K562 (cell line): Measurements from ENCODE around the gene SUDS3. TPM values are rescaled to one million over a fixed set of nuclear protein-coding genes. Genes with fewer than 3 reads are reported as not detected.
A peak's percentile ranks its signal among the peaks of the same experiment; 100 is the strongest.

ENCODE experiments used
- ARNT ChIP-seq, 2 experiments: fragments of 450-650 bp; IDR thresholded peaks; 2 replicates each; pipeline ENCODE4 v1.6.1; 2016; ENCODE audit warnings: mild to moderate bottlenecking in 1 of 2
- BDP1 ChIP-seq: IDR thresholded peaks from 3 replicates; pipeline ENCODE4 v1.6.1; 2011; ENCODE audit not compliant: insufficient read length, insufficient read depth
- EGR1 ChIP-seq: fragments of 450-650 bp; conservative IDR thresholded peaks from 2 replicates; pipeline ENCODE4 v1.6.1; 2017; ENCODE audit warnings: mild to moderate bottlenecking
- IRF2 ChIP-seq: sonication (generic); formaldehyde crosslinking; IDR thresholded peaks from 2 replicates; pipeline ENCODE4 v1.8.1; 2022; ENCODE audit warnings: mild to moderate bottlenecking, missing genetic modification reagents
- MAZ ChIP-seq, 2 experiments: fragments of 450-650 bp in 1 of 2; sonication (generic) in 1 of 2; formaldehyde crosslinking; IDR thresholded peaks in 1 of 2; conservative IDR thresholded peaks in 1 of 2; 2 replicates each; pipeline versions ENCODE4 v1.4.0 to v1.5.0; 2020; ENCODE audit warnings: mild to moderate bottlenecking in 1 of 2, missing genetic modification reagents in 1 of 2
- NCOA1 ChIP-seq: fragments of 450-650 bp; IDR thresholded peaks from 2 replicates; pipeline ENCODE4 v1.6.1; 2016; ENCODE audit warnings: low read depth
- SMARCA4 ChIP-seq: fragments of 450-650 bp; IDR thresholded peaks from 2 replicates; pipeline ENCODE4 v1.6.1; 2016
- ZBTB40 ChIP-seq, 2 experiments: fragments of 450-650 bp in 1 of 2; sonication (generic) in 1 of 2; formaldehyde crosslinking in 1 of 2; IDR thresholded peaks; 2 replicates each; pipeline versions ENCODE4 v1.7.1 to v1.9.0; 2016 to 2022; ENCODE audit warnings: inconsistent platforms in 1 of 2, mild to moderate bottlenecking in 1 of 2, missing genetic modification reagents in 1 of 2
- polyA plus RNA-seq, 8 experiments: library from polyadenylated mRNA; depleted of rRNA in 4 of 8; stranded (reverse) in 5 of 8; unstranded in 3 of 8; fragments of >200 nt; fragmentation: Nextera tagmentation in 2 of 8; fragmentation: Illumina TruSeq in 1 of 8; extraction: Ambion mirVana in 2 of 8; extraction: Trizol in 1 of 8; gene quantifications; 2 replicates each; pipeline versions ENCODE4 v1.2.1 to v1.2.3, GENCODE V29; 2011 to 2014; ENCODE audit warnings: inconsistent platforms in 1 of 8, missing spikeins in 1 of 8
- total RNA-seq, 7 experiments: library from RNA; depleted of rRNA in 6 of 7; stranded (reverse); fragments of >200 nt in 6 of 7; fragmentation: Illumina TruSeq in 2 of 7; extraction: Trizol in 2 of 7; gene quantifications; 2 replicates each; pipeline versions ENCODE4 v1.2.1 to v1.2.3, GENCODE V29; 2011 to 2021; ENCODE audit warnings: low replicate concordance in 1 of 7
- TF ChIP-seq, protein P1 (sequence below): fragments of 450-650 bp; formaldehyde crosslinking; IDR thresholded peaks from 2 replicates; pipeline ENCODE4 v1.4.0; 2022; ENCODE audit warnings: missing genetic modification characterization
- TF ChIP-seq, protein P2 (sequence below), 2 experiments: fragments of 200-800 bp in 1 of 2; sonication (Bioruptor generic) in 1 of 2; sonication (generic) in 1 of 2; formaldehyde crosslinking in 1 of 2; IDR thresholded peaks in 1 of 2; conservative IDR thresholded peaks in 1 of 2; 2 replicates each; pipeline versions ENCODE4 v1.5.0 to v1.6.1; 2016 to 2020; ENCODE audit warnings: missing compliant biosample characterization in 1 of 2, missing genetic modification characterization in 1 of 2, missing genetic modification reagents in 1 of 2
- TF ChIP-seq, protein P3 (sequence below): fragments of 150-350 bp; IDR thresholded peaks from 2 replicates; pipeline ENCODE4 v1.6.1; 2014; ENCODE audit warnings: low read depth, mild to moderate bottlenecking, low read length, borderline replicate concordance

SUDS3 gene
- total and polyA plus RNA-seq, 9 of the 15 experiments (the other 6 are each of a cell fraction or from before 2014, with no cell fraction given), result 6.6 to 30.5 (median 23.3) TPM

- TF ChIP-seq, protein P1, sequence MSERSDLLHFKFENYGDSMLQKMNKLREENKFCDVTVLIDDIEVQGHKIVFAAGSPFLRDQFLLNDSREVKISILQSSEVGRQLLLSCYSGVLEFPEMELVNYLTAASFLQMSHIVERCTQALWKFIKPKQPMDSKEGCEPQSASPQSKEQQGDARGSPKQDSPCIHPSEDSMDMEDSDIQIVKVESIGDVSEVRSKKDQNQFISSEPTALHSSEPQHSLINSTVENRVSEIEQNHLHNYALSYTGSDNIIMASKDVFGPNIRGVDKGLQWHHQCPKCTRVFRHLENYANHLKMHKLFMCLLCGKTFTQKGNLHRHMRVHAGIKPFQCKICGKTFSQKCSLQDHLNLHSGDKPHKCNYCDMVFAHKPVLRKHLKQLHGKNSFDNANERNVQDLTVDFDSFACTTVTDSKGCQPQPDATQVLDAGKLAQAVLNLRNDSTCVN (CRISPR knock-in tag), result 0 out of 2 replicates have a peak, but pooled peaks have one; percentile 40
- no peak for TF ChIP-seq MAZ (CRISPR knock-in tag; conservative IDR thresholded peaks at IDR 0.05 in 1 of 2, IDR thresholded peaks at IDR 0.05 in 1 of 2)
- 0 out of 2 replicates have a peak, but pooled peaks have one; percentile 11 for TF ChIP-seq SMARCA4
- TF ChIP-seq IRF2 (CRISPR knock-in tag), result no peak
- no peak for TF ChIP-seq NCOA1
- no peak for TF ChIP-seq BDP1
- TF ChIP-seq ZBTB40 (IDR thresholded peaks at IDR 0.05), result peak; percentile 13; the same call in 1 of the 2 replicates
- no peak for TF ChIP-seq ZBTB40 (CRISPR knock-in tag; IDR thresholded peaks at IDR 0.05)
- TF ChIP-seq, protein P2, sequence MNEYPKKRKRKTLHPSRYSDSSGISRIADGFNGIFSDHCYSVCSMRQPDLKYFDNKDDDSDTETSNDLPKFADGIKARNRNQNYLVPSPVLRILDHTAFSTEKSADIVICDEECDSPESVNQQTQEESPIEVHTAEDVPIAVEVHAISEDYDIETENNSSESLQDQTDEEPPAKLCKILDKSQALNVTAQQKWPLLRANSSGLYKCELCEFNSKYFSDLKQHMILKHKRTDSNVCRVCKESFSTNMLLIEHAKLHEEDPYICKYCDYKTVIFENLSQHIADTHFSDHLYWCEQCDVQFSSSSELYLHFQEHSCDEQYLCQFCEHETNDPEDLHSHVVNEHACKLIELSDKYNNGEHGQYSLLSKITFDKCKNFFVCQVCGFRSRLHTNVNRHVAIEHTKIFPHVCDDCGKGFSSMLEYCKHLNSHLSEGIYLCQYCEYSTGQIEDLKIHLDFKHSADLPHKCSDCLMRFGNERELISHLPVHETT (CRISPR knock-in tag; conservative IDR thresholded peaks at IDR 0.05 in 1 of 2, IDR thresholded peaks at IDR 0.05 in 1 of 2), result 0 out of 4 replicates have a peak, but pooled peaks of 1 of the 2 experiments have one; percentile 1
- TF ChIP-seq, protein P3, sequence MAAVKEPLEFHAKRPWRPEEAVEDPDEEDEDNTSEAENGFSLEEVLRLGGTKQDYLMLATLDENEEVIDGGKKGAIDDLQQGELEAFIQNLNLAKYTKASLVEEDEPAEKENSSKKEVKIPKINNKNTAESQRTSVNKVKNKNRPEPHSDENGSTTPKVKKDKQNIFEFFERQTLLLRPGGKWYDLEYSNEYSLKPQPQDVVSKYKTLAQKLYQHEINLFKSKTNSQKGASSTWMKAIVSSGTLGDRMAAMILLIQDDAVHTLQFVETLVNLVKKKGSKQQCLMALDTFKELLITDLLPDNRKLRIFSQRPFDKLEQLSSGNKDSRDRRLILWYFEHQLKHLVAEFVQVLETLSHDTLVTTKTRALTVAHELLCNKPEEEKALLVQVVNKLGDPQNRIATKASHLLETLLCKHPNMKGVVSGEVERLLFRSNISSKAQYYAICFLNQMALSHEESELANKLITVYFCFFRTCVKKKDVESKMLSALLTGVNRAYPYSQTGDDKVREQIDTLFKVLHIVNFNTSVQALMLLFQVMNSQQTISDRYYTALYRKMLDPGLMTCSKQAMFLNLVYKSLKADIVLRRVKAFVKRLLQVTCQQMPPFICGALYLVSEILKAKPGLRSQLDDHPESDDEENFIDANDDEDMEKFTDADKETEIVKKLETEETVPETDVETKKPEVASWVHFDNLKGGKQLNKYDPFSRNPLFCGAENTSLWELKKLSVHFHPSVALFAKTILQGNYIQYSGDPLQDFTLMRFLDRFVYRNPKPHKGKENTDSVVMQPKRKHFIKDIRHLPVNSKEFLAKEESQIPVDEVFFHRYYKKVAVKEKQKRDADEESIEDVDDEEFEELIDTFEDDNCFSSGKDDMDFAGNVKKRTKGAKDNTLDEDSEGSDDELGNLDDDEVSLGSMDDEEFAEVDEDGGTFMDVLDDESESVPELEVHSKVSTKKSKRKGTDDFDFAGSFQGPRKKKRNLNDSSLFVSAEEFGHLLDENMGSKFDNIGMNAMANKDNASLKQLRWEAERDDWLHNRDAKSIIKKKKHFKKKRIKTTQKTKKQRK, result no peak
- no peak for TF ChIP-seq ARNT (IDR thresholded peaks at IDR 0.05)
- peak; percentile 18; the same call in 1 of the 2 replicates for TF ChIP-seq EGR1
Observed at GRCh38 chr12:118374126-118374725, 2.1 kb upstream of the SUDS3 start (continued).
